ENCODE data around the gene LINGO1. TPM values are rescaled to one million over a fixed set of nuclear protein-coding genes. Genes with fewer than 3 reads are reported as not detected.
A peak's percentile ranks its signal among the peaks of the same experiment; 100 is the strongest.

Gene LINGO1
- total and polyA plus RNA-seq, 2 donors (not counting 1 experiment from before 2014, with no cell fraction given): 0.05 TPM; not detected in 1

DNA sequence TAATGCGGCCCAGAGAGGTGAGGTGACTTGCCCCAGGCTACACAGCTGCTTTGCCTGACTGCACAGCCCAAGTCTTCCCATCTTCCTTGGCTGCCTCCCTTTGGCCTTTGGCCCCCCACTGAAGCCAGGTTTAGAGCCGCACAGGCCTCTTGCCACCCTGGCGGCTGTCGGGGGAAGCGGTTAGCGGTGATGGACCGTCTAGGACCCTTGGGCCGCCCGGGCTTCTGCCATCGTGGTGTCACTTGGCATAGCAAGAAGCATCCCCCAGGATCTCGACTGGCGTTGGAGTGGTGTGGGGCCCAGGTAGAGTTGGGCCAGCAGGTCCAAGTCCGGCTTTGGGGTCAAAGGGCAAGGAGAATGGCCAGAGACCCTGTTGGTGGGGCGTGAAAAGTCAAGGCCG, 61.0 kb downstream of the LINGO1 start:
- no peaks in the 10 kb centered on the region for H3K36me3 ChIP-seq (ENCODE audit: control insufficient read depth, insufficient read depth, low read length)
- H3K4me2 ChIP-seq (ENCODE audit: extremely low read depth, insufficient read depth, low read length): no peak overlapping the region
- H3K4me3 ChIP-seq (replicated peaks in 1 of 4; ENCODE audit: control extremely low read depth in 1 of 4, insufficient read depth in 1 of 4, low read depth in 3 of 4, low read length in 4 of 4): no peak overlapping the region
- no peak overlapping the region for H3K9ac ChIP-seq (ENCODE audit: insufficient read depth, low read length)
- H3K4me1 ChIP-seq (ENCODE audit: control insufficient read depth, extremely low read depth, insufficient read depth, low read length): peaks cover 3% of the 10 kb centered on the region
- no peaks in the 10 kb centered on the region for H4K20me1 ChIP-seq (ENCODE audit: control insufficient read depth, extremely low read depth, insufficient read depth, low read length)
- H2AFZ ChIP-seq (ENCODE audit: low read length): no peak overlapping the region
- no peaks in the 10 kb centered on the region for H3K79me2 ChIP-seq (ENCODE audit: control insufficient read depth, insufficient read depth, low read length)
- TF ChIP-seq, protein P1, sequence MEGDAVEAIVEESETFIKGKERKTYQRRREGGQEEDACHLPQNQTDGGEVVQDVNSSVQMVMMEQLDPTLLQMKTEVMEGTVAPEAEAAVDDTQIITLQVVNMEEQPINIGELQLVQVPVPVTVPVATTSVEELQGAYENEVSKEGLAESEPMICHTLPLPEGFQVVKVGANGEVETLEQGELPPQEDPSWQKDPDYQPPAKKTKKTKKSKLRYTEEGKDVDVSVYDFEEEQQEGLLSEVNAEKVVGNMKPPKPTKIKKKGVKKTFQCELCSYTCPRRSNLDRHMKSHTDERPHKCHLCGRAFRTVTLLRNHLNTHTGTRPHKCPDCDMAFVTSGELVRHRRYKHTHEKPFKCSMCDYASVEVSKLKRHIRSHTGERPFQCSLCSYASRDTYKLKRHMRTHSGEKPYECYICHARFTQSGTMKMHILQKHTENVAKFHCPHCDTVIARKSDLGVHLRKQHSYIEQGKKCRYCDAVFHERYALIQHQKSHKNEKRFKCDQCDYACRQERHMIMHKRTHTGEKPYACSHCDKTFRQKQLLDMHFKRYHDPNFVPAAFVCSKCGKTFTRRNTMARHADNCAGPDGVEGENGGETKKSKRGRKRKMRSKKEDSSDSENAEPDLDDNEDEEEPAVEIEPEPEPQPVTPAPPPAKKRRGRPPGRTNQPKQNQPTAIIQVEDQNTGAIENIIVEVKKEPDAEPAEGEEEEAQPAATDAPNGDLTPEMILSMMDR (conservative IDR thresholded peaks at IDR 0.05 in 1 of 2, IDR thresholded peaks at IDR 0.05 in 1 of 2; ENCODE audit: low read depth in 1 of 2, low read length in 2 of 2): no peak
- TF ChIP-seq EZH2 (IDR thresholded peaks at IDR 0.05; ENCODE audit: low read length, missing control alignments): no peak
- no peak overlapping the region for H3K27ac ChIP-seq (ENCODE audit: insufficient read depth, low read length)
- H3K9me3 ChIP-seq (ENCODE audit: control insufficient read depth, insufficient read depth, low read depth, low read length): no peaks in the 10 kb centered on the region
- no peak for DNase-seq (ENCODE audit: low read depth in 2 of 2)
- peaks cover 7% of the 10 kb centered on the region for H3K27me3 ChIP-seq (ENCODE audit: control insufficient read depth, insufficient read depth, low read length)

DNA sequence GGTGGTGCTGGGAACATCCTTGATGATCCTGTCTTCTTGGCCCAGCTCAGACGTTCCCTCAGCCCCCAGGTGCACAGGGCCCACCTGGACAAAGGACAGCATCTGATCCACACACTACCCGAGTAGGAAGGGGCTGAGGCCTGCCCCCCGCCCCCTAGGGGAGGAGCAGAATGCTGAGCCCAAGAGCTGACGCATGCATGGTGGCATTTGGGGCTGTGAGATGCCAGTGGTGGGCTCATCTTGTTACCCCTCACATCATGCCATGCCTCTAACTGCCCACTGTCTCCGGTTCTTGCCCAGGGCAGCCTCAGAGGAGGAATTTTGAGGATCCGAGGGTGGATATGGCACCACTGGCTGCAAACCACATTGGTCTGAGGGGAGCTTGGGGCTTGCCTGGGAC, 61.5 kb downstream of the LINGO1 start:
- no peak overlapping the region for H3K4me3 ChIP-seq (replicated peaks in 1 of 4; ENCODE audit: control extremely low read depth in 1 of 4, insufficient read depth in 1 of 4, low read depth in 3 of 4, low read length in 4 of 4)
- no peaks in the 10 kb centered on the region for H4K20me1 ChIP-seq (ENCODE audit: control insufficient read depth, extremely low read depth, insufficient read depth, low read length)
- H3K27ac ChIP-seq (ENCODE audit: insufficient read depth, low read length): no peak overlapping the region
- H3K4me2 ChIP-seq (ENCODE audit: extremely low read depth, insufficient read depth, low read length): no peak overlapping the region
- no peaks in the 10 kb centered on the region for H3K9me3 ChIP-seq (ENCODE audit: control insufficient read depth, insufficient read depth, low read depth, low read length)
- TF ChIP-seq, protein P1 (conservative IDR thresholded peaks at IDR 0.05 in 1 of 2, IDR thresholded peaks at IDR 0.05 in 1 of 2; ENCODE audit: low read depth in 1 of 2, low read length in 2 of 2): no peak
- no peak for TF ChIP-seq EZH2 (IDR thresholded peaks at IDR 0.05; ENCODE audit: low read length, missing control alignments)
- H3K27me3 ChIP-seq (ENCODE audit: control insufficient read depth, insufficient read depth, low read length): peaks cover 7% of the 10 kb centered on the region
- H3K9ac ChIP-seq (ENCODE audit: insufficient read depth, low read length): no peak overlapping the region
- no peaks in the 10 kb centered on the region for H3K79me2 ChIP-seq (ENCODE audit: control insufficient read depth, insufficient read depth, low read length)
- H3K36me3 ChIP-seq (ENCODE audit: control insufficient read depth, insufficient read depth, low read length): no peaks in the 10 kb centered on the region
- DNase-seq (ENCODE audit: low read depth in 2 of 2): no peak
- H2AFZ ChIP-seq (ENCODE audit: low read length): no peak overlapping the region
- H3K4me1 ChIP-seq (ENCODE audit: control insufficient read depth, extremely low read depth, insufficient read depth, low read length): peaks cover 3% of the 10 kb centered on the region

DNA sequence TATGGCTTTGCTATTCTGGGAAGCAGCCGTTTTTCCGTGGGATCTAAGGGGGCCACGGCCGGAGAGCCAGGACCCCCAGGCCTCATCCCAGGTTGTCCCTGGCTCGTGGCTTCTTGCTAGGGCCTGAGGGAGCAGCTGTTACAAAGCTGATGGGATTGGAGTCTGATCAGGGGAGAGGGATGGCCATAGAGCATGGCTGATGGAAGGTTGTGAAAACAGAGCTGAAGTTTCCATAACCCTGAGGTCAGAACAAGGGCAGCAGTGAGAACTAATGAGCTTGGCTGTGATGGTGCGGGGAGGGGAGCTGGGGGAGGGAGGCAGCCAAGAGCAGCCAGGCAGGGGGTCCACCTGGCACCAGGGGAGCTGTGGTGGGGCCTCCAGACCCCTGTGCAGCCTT, 63.0 kb downstream of the LINGO1 start:
- Histone ChIP-seq H3K79me2 (ENCODE audit: control insufficient read depth, insufficient read depth, low read length) (no peaks in the 10 kb centered on the region), H3K27ac (ENCODE audit: insufficient read depth, low read length) (no peak overlapping the region), H3K36me3 (ENCODE audit: control insufficient read depth, insufficient read depth, low read length) (no peaks in the 10 kb centered on the region), H4K20me1 (ENCODE audit: control insufficient read depth, extremely low read depth, insufficient read depth, low read length) (no peaks in the 10 kb centered on the region), H3K4me3 (replicated peaks in 1 of 4; ENCODE audit: control extremely low read depth in 1 of 4, insufficient read depth in 1 of 4, low read depth in 3 of 4, low read length in 4 of 4) (no peak overlapping the region), H3K9me3 (ENCODE audit: control insufficient read depth, insufficient read depth, low read depth, low read length) (no peaks in the 10 kb centered on the region), H2AFZ (ENCODE audit: low read length) (no peak overlapping the region), H3K9ac (ENCODE audit: insufficient read depth, low read length) (no peak overlapping the region), H3K4me1 (ENCODE audit: control insufficient read depth, extremely low read depth, insufficient read depth, low read length) (peaks cover 3% of the 10 kb centered on the region), H3K4me2 (ENCODE audit: extremely low read depth, insufficient read depth, low read length) (no peak overlapping the region), H3K27me3 (ENCODE audit: control insufficient read depth, insufficient read depth, low read length) (peaks cover 12% of the 10 kb centered on the region)
- TF ChIP-seq, protein P1 (conservative IDR thresholded peaks at IDR 0.05 in 1 of 2, IDR thresholded peaks at IDR 0.05 in 1 of 2; ENCODE audit: low read depth in 1 of 2, low read length in 2 of 2): no peak
- no peak for TF ChIP-seq EZH2 (IDR thresholded peaks at IDR 0.05; ENCODE audit: low read length, missing control alignments)
- peak in 1 of 2 donors; percentile 6 for DNase-seq (ENCODE audit: low read depth in 2 of 2)

Data from fibroblast of lung (primary cell).